Suprapubic skin (tissue), 3 donors: ENCODE data around the gene SPATA9.

Source experiments
- CTCF ChIP-seq, 2 donors: fragments of 200-600 bp in 1 of 2; fragments of 450-650 bp in 1 of 2; sonication (generic) in 1 of 2; IDR thresholded peaks; one replicate each; pipeline ENCODE4 v1.5.1; 2016 to 2019; ENCODE audit warnings: antibody characterized with exemption in 2 of 2, mild to moderate bottlenecking in 1 of 2, moderate library complexity in 1 of 2
- EP300 ChIP-seq: sonication (generic); formaldehyde crosslinking; IDR thresholded peaks from one replicate; pipeline ENCODE4 v1.6.1; 2017; ENCODE audit warnings: antibody characterized with exemption
- POLR2A ChIP-seq, 2 donors: fragments of 450-650 bp; IDR thresholded peaks; one replicate each; pipeline ENCODE4 v1.6.1; 2017; ENCODE audit warnings: antibody characterized with exemption in 2 of 2, mild to moderate bottlenecking in 2 of 2, moderate library complexity in 2 of 2

GRCh38 chr5:95730730-95731570 is 48.2 kb upstream of the SPATA9 start, which contains the start of gene RHOBTB3:
- no peak for TF ChIP-seq CTCF (IDR thresholded peaks at IDR 0.05)
- no peak for TF ChIP-seq EP300
- peak in 1 of 2 donors; percentile 43 for TF ChIP-seq POLR2A (IDR thresholded peaks at IDR 0.05)
